NCI-H2107 treated with DMSO at 0.1 percent for 48 hours (cell line): ENCODE results near the gene NAXD.
"Not testable (repeated sequence)": the region's sequence is repeated elsewhere in the genome, so short reads cannot be mapped to it uniquely, and the experiment has no call there.

Source experiments
- DNase-seq: peaks from one replicate; lab custom pipeline; 2025; ENCODE audit not compliant: unreplicated experiment; lab: John Stamatoyannopoulos, UW

Gene NAXD

GRCh38 chr13:110615322-110616102 lies at the start of gene NAXD:
Gene NAXD (plus strand): TSS chr13:110615545. CDS start chr13:110615602, 57 bp downstream.
- peak; percentile 60 for DNase-seq

DNA sequence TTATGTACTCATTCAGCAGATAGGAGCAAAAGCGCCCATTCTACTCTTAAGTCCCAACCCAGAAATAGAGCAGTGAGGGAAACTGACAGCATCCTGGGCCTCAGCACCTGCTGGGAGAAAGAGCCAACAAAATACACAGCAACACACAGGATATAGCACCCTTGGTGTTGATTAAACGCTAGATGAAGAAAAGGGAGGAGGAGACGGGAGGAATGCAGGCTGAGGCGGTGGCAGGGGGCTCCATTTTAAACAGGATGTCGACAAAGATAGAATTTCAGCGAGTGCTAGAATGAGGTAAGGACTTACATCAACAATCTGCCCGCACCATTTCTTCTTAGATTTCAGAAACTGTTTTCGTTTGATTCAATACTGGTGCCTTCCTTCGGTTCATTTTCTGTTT lies 49.2 kb upstream of the NAXD start:
- DNase-seq, result no peak

- no peak for DNase-seq
Observed at GRCh38 chr13:110568612-110569011, 46.7 kb upstream of the NAXD start.

GRCh38 chr13:110569962-110570361 lies 45.4 kb upstream of the NAXD start:
- not testable (repeated sequence) for DNase-seq

DNA sequence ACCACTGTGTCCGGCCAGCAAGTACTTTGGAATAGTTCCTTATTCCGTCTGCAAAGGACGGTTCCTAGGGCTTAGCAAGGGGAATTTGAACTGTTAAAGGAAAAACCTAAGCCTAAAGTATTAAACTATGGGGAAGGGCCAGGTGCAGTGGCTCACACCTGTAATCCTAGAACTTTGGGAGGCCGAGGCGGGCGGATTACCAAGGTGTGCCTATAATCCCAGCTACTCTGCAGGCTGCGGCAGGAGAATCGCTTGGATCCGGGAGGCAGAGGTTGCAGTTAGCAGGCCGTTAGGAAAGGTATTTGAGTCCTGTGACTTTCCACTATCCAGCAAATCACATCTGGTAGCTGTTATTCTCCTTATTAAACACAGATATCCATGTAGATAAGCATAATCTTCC lies 44.5 kb upstream of the NAXD start:
- no peak for DNase-seq

DNA sequence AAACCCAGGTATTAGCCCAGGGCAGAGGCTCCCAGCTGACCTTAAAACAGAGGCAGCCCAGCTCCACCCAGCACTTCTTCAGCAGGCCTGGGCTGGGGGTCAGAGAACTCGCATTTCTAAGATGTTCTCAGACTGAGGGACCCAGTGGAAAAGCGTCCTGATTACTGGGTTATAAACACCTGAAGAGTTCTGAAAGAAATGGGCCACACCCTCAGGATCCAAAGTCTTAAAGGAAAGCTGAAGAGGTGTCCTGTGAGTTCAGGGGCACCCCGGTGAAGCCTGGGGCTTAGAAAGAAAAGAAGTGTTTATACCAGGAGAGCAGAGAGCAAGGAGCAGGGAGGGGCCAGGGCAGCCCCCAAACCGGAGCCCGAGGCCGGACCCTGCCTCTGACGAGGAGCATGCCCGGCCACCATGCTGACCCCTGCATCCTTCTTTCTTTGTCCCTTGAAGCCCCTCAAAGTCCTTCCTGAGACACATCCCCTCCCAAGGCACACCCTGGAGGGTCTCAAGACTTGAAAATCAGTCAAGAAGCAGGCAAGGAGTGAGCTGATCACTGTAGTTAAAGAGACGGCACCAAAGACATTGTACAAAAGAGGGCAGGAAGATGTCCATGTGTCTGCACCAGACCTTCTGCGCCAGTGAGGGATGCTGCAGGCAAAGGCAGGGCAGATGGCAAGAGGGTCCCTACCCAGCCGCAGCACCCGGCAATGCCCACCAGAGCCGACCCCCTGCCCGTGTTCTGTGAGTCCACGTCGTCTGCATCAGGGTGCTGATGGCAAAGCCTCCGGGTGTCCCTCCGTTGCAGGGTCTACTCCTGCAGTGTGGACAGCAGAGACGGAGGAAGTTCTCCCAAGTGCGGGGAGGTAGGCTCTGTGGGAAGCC lies 43.2 kb upstream of the NAXD start:
- no peak for DNase-seq

DNA sequence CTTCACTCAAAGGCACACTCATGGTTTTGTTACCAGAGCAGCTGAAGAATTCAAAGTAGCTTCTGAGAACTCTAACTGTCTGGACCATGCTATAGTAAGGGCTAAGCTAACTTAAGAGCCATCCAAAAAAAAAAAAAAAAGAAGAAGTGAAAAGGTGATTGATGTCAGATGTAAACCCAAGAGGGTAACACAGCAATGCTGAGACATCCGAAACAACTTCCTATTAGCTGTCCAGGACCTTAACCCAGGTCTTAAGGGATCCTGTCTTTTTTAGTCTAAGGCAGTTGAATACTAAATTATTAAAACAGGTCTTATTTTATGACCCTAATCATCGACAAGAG lies 42.6 kb upstream of the NAXD start:
- DNase-seq, result no peak

DNA sequence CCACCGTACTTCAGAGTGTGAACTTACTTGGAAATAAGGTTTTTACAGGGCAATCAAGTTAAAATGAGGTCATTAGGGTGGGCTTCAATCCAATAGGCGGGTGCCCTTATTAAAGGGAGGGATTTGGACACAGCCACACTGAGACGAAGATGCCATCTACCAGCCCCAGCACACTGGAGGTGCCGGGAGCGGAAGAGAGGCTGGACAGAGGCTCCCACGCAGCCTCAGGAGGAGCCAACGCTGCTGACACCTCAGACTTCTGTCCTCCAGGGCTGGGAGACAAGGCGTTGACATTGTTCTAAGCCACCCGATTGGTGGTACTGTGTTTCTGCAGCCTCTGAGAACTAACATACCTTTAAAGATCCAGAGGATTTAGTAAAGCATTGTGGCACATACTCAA lies 41.2 kb upstream of the NAXD start:
- DNase-seq, result no peak

- DNase-seq, result peak; percentile 61
Observed at GRCh38 chr13:110575322-110576069, 39.8 kb upstream of the NAXD start.

DNA sequence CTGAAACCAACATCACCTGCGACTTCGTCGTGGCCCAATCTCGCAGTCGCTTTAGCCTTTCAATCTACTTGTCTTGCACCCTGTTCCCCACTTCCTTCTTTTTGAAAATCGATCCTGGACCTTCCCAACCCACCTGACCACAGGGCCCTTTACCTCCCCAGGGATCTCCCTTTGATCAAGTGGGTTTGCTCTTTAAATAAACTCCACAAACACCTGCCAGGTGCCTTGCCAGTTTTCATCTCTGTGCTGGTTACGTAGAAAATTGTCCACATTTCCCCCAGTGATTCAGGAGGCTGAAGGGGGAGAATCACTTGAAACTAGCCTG lies 39.3 kb upstream of the NAXD start:
- peak; percentile 63 for DNase-seq

DNA sequence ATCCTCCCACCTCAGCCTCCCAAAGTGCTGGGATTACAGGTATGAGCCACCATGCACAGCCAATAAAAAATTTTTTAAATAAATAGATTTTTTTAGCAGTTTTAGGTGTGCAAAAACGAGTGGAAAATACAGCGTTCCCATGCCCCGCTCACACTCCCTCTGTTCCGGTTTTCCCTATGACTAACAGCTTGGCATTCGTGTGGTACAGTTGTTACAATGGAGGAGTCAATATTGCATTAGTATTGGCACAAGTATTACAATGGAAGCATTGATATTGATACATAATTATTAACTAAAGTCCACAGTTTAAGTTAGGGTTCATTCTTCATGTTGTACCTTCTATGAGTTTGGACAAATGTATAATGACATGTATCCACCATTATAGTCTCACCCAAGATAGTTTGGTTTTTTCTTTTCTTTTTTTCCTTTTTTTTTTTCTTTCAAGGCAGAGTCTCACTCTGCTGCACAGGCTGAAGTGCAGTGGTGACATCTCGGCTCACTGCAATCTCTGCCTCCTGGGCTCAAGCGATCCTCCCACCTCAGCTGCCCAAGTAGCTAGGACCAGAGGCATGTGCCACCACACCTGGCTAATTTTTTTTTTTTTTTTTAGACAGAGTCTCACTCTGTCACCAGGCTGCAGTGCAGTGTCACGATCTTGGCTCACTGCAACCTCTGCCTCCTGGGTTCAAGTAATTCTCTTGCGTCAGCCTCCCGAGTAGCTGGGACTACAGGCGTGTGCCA lies 38.4 kb upstream of the NAXD start:
- DNase-seq, result no peak

- DNase-seq, result no peak
Observed at GRCh38 chr13:110578363-110578762, 37.0 kb upstream of the NAXD start.

GRCh38 chr13:110580800-110581199 lies 34.5 kb upstream of the NAXD start:
- DNase-seq, result no peak

DNA sequence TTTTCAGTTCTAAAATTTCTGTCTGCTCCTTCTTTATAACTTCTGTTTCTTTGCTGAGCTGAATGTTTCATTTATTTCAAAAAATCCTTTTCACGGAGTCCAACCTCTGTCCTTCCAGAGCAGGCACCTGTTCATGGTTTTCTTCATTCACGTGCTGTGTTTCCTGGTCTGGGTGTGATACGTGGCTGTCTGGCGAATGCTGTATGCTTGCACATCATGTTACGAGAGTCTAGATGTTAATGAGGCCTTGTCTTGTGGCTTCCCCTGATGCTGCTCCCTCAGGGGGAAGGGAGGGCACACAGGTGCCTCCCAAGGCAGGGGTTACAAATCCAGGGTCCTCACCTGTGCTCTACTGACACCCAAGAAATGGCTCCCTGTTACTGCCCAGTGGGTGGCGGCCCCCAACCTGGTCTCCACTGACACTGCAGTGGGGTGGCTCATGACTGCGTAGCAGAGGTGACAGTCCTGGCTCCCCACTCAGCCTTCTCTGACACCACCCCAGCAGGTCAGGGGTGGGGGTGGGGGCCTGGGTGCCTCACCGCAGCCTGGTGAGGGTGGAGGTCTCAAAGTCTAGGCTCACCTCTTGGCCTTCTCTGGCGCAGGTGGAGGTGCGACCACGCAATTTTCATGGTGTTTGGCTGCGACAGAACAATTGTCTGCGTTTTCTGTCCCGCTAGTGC lies 33.7 kb upstream of the NAXD start:
- DNase-seq, result peak; percentile 20

GRCh38 chr13:110582421-110582954 lies 32.9 kb upstream of the NAXD start:
- DNase-seq, result no peak

- DNase-seq, result no peak
Observed at GRCh38 chr13:110583178-110583865, 32.0 kb upstream of the NAXD start.

GRCh38 chr13:110589793-110590390 lies 25.5 kb upstream of the NAXD start:
- no peak for DNase-seq

DNA sequence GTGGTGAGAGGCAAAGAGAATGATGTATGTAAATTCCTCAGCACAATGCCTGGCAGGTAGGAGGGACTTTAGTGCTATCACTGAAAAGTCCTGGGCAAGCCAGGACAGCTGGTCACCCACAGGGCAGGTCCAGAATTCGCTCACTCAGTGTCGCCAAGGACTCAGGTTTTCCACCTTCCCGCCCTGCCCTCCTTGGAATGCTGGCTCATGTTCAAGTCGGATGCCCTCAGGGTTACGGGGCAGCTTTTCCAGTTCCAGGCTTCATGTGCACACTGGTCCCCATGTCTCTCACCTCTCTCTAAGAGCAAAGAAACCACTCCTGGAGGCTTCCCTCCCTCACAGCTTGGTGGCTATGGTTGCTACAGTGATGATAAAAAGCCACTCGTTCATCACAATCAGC lies 24.8 kb upstream of the NAXD start:
- no peak for DNase-seq

- no peak for DNase-seq
Observed at GRCh38 chr13:110592665-110593064, 22.7 kb upstream of the NAXD start.
